Adrenal gland (tissue), 5 donors: ENCODE data around the gene ACTL9.

ENCODE experiments used
- CTCF ChIP-seq, 6 experiments: fragments of 450-650 bp in 4 of 6; fragments of 200-600 bp in 2 of 6; sonication (generic) in 1 of 6; IDR thresholded peaks; 1 replicate in 5 of 6; 2 replicates in 1 of 6; pipeline versions ENCODE4 v1.5.1 to v1.8.0; 2016 to 2021; ENCODE audit warnings: antibody characterized with exemption in 6 of 6, mild to moderate bottlenecking in 2 of 6, moderate library complexity in 1 of 6
- POLR2A ChIP-seq, 2 donors: fragments of 450-650 bp; IDR thresholded peaks; one replicate each; pipeline ENCODE4 v1.6.1; 2017; ENCODE audit warnings: antibody characterized with exemption in 2 of 2, mild to moderate bottlenecking in 2 of 2, moderate library complexity in 1 of 2
- donor health status: DM: no; HTN: no; CAD: no.

- TF ChIP-seq CTCF (IDR thresholded peaks at IDR 0.05) = no peak
- TF ChIP-seq POLR2A (IDR thresholded peaks at IDR 0.05) = no peak
Observed at GRCh38 chr19:8665468-8666213, 33.0 kb downstream of the ACTL9 start.
